GM12878 (cell line): ENCODE data around the gene IRF9. TPM values are rescaled to one million over a fixed set of nuclear protein-coding genes. Genes with fewer than 3 reads are reported as not detected.

Source experiments
- CBX3 ChIP-seq: fragments of 200-600 bp; sonication (generic); IDR thresholded peaks from 2 replicates; pipeline ENCODE4 v1.6.1; 2016; ENCODE audit warnings: low read depth, borderline replicate concordance
- CTCF ChIP-seq, 3 experiments: IDR thresholded peaks in 2 of 3; conservative IDR thresholded peaks in 1 of 3; 2 replicates each; pipeline ENCODE4 v1.5.1; 2011; ENCODE audit warnings: low read depth in 3 of 3, low read length in 3 of 3, mild to moderate bottlenecking in 3 of 3, control low read depth in 2 of 3, moderate library complexity in 2 of 3, inconsistent platforms in 1 of 3, mixed read lengths in 1 of 3; ENCODE audit not compliant: control insufficient read depth in 2 of 3, insufficient read depth in 1 of 3; ENCODE audit errors: extremely low read depth in 1 of 3
- DPF2 ChIP-seq: fragments of 450-650 bp; IDR thresholded peaks from 2 replicates; pipeline ENCODE4 v1.6.1; 2017; ENCODE audit warnings: mild to moderate bottlenecking
- ELK1 ChIP-seq: IDR thresholded peaks from 2 replicates; pipeline ENCODE4 v1.6.1; 2012; ENCODE audit warnings: low read depth, low read length, improper control_type of control experiment
- EZH2 ChIP-seq: IDR thresholded peaks from 2 replicates; pipeline ENCODE4 v1.6.1; 2012; ENCODE audit warnings: low read depth, mild to moderate bottlenecking, control low read depth, inconsistent platforms, low read length, borderline replicate concordance; ENCODE audit not compliant: control insufficient read depth
- FOXM1 ChIP-seq: IDR thresholded peaks from 2 replicates; pipeline ENCODE4 v1.6.1; 2012; ENCODE audit warnings: low read depth, mild to moderate bottlenecking, inconsistent platforms, low read length, moderate library complexity
- HDGF ChIP-seq: fragments of 450-650 bp; IDR thresholded peaks from 2 replicates; pipeline ENCODE4 v1.6.1; 2016; ENCODE audit warnings: antibody characterized with exemption
- IRF5 ChIP-seq: fragments of 450-650 bp; IDR thresholded peaks from 2 replicates; pipeline ENCODE4 v1.6.1; 2017; ENCODE audit warnings: borderline replicate concordance
- NKRF ChIP-seq: fragments of 450-650 bp; conservative IDR thresholded peaks from 2 replicates; pipeline ENCODE4 v1.6.1; 2017; ENCODE audit warnings: mild to moderate bottlenecking, moderate library complexity
- PML ChIP-seq: IDR thresholded peaks from 2 replicates; pipeline ENCODE4 v1.6.1; 2012; ENCODE audit warnings: low read length, inconsistent platforms
- POU2F2 ChIP-seq: IDR thresholded peaks from 3 replicates; pipeline ENCODE4 v1.6.1; 2011; ENCODE audit warnings: low read depth, mild to moderate bottlenecking, low read length, borderline replicate concordance
- RAD21 ChIP-seq: IDR thresholded peaks from 2 replicates; pipeline ENCODE4 v1.6.1; 2011; ENCODE audit warnings: mild to moderate bottlenecking, low read depth, low read length, moderate library complexity; ENCODE audit not compliant: insufficient read depth
- SMC3 ChIP-seq: IDR thresholded peaks from 2 replicates; pipeline ENCODE4 v1.6.1; 2011; ENCODE audit warnings: low read length, improper control_type of control experiment, borderline replicate concordance
- TARDBP ChIP-seq: IDR thresholded peaks from 2 replicates; pipeline ENCODE4 v1.6.1; 2016; ENCODE audit warnings: borderline replicate concordance
- ZBTB11 ChIP-seq: fragments of 450-650 bp; formaldehyde crosslinking; IDR thresholded peaks from 2 replicates; pipeline ENCODE4 v1.5.0; 2022; ENCODE audit warnings: mild to moderate bottlenecking, missing genetic modification characterization
- ZNF207 ChIP-seq: fragments of 450-650 bp; IDR thresholded peaks from 2 replicates; pipeline ENCODE4 v1.6.1; 2014; ENCODE audit warnings: antibody characterized with exemption, mild to moderate bottlenecking, borderline replicate concordance
- ZNF274 ChIP-seq: IDR thresholded peaks from one replicate; pipeline ENCODE4 v1.8.0; 2011; ENCODE audit not compliant: insufficient read length, insufficient read depth
- ZNF384 ChIP-seq: IDR thresholded peaks from 2 replicates; pipeline ENCODE4 v1.6.1; 2012; ENCODE audit warnings: low read depth, mild to moderate bottlenecking, low read length, improper control_type of control experiment, borderline replicate concordance
- ZNF622 ChIP-seq: fragments of 450-650 bp; IDR thresholded peaks from 2 replicates; pipeline ENCODE4 v1.6.1; 2017; ENCODE audit warnings: mild to moderate bottlenecking, inconsistent platforms
- polyA plus RNA-seq, 11 experiments: library from polyadenylated mRNA; depleted of rRNA in 4 of 11; unstranded in 6 of 11; stranded (reverse) in 5 of 11; fragments of >200 nt; fragmentation: Nextera tagmentation in 4 of 11; fragmentation: Illumina TruSeq in 1 of 11; extraction: Ambion mirVana in 4 of 11; extraction: Trizol in 1 of 11; gene quantifications; 1 replicate in 1 of 11; 2 replicates in 10 of 11; pipeline versions ENCODE4 v1.2.1 to v1.2.3, GENCODE V29; 2011 to 2016; ENCODE audit warnings: inconsistent platforms in 2 of 11, missing spikeins in 2 of 11, low read depth in 1 of 11
- total RNA-seq, 4 experiments: library from RNA; depleted of rRNA in 3 of 4; stranded (reverse); fragments of >200 nt in 3 of 4; fragmentation: Illumina TruSeq in 1 of 4; extraction: Trizol in 1 of 4; gene quantifications; 2 replicates each; pipeline versions ENCODE4 v1.2.1 to v1.2.3, GENCODE V29; 2013 to 2021

The IRF9 gene
- total and polyA plus RNA-seq, 10 of the 15 experiments (the other 5 are each of a cell fraction or from before 2014, with no cell fraction given): 47.6 to 234 (median 148) TPM

- TF ChIP-seq NKRF (peak; percentile 87), FOXM1 (no peak), TARDBP (peak; percentile 72; the same call in 1 of the 2 replicates), SMC3 (no peak), EZH2 (no peak), ZNF384 (no peak), ZNF207 (peak; percentile 8; the same call in 1 of the 2 replicates), ZNF274 (no peak), PML (no peak; the same call in 1 of the 2 replicates), ZBTB11 (CRISPR knock-in tag) (no peak), CBX3 (no peak), HDGF (peak; percentile 98), CTCF (IDR thresholded peaks at IDR 0.05 in 2 of 3, conservative IDR thresholded peaks at IDR 0.05 in 1 of 3; ENCODE audit: control insufficient read depth in 2 of 3, extremely low read depth in 1 of 3, insufficient read depth in 1 of 3, low read depth in 3 of 3, low read length in 3 of 3) (no peak), POU2F2 (no peak), IRF5 (peak; percentile 63; the same call in 1 of the 2 replicates), ELK1 (no peak; the same call in 1 of the 2 replicates), RAD21 (no peak), DPF2 (peak; percentile 96), ZNF622 (no peak)
Observed at GRCh38 chr14:24114532-24115421, 46.3 kb upstream of the IRF9 start, which contains the start of the genes DCAF11 and NRL (continued).
